Large intestine (tissue), 3 donors: ENCODE data around the gene SHISAL2B. TPM values are rescaled to one million over a fixed set of nuclear protein-coding genes. Genes with fewer than 3 reads are reported as not detected.
"Not testable (repeated sequence)": the region's sequence is repeated elsewhere in the genome, so short reads cannot be mapped to it uniquely, and the experiment has no call there.

Source experiments
- DNase-seq, 2 donors: peaks; one replicate each; pipeline versions ENCODE4 v3.0.0 to v3.0.0-alpha.2; 2013
- H3K27ac ChIP-seq: one replicate; pipeline ENCODE4 v1.5.1; 2013; ENCODE audit warnings: low read length
- H3K27me3 ChIP-seq: 2 replicates; pipeline ENCODE4 v1.6.1; 2013; ENCODE audit warnings: low read length; ENCODE audit not compliant: control insufficient read depth, insufficient read depth
- H3K36me3 ChIP-seq: 2 replicates; pipeline ENCODE4 v1.6.1; 2013; ENCODE audit warnings: low read length; ENCODE audit not compliant: control insufficient read depth, insufficient read depth
- H3K4me1 ChIP-seq: one replicate; pipeline ENCODE4 v1.6.1; 2013; ENCODE audit warnings: low read length; ENCODE audit not compliant: control insufficient read depth, insufficient read depth
- H3K4me3 ChIP-seq: one replicate; pipeline ENCODE4 v1.5.1; 2013; ENCODE audit warnings: low read length
- H3K9me3 ChIP-seq: one replicate; pipeline ENCODE4 v1.6.1; 2013; ENCODE audit warnings: mild to moderate bottlenecking, low read depth, low read length, moderate library complexity; ENCODE audit not compliant: control insufficient read depth
- WGBS: methylation state at CpG from one replicate; pipeline ENCODE4 v1.1.5; 2013; ENCODE audit warnings: low lambda C conversion rate; ENCODE audit not compliant: insufficient coverage; 5-methylcytosine and 5-hydroxymethylcytosine counted together
- polyA plus RNA-seq: library from polyadenylated mRNA; unstranded; fragments of 120-200 nt; gene quantifications from one replicate; pipeline ENCODE4 v1.2.1, GENCODE V29; 2013

Gene SHISAL2B
- polyA plus RNA-seq, 1 donor: 0.06 TPM

GRCh38 chr5:64691291-64691690, 988 bp downstream of the SHISAL2B start:
- no CpG with 5 or more reads among the region's 3 CpGs for WGBS
- Histone ChIP-seq H3K27me3 (peaks cover 47% of the 10 kb centered on the region), H3K36me3 (no peaks in the 10 kb centered on the region), H3K4me3 (no peak overlapping the region), H3K9me3 (no peaks in the 10 kb centered on the region), H3K27ac (no peak overlapping the region), H3K4me1 (peaks cover 3% of the 10 kb centered on the region)
- no peak for DNase-seq

GRCh38 chr5:64693636-64694035, 3.3 kb downstream of the SHISAL2B start:
- H3K36me3 ChIP-seq: no peaks in the 10 kb centered on the region
- peaks cover 3% of the 10 kb centered on the region for H3K4me1 ChIP-seq
- H3K4me3 ChIP-seq: no peak overlapping the region
- no peak overlapping the region for H3K27ac ChIP-seq
- no peak for DNase-seq
- WGBS: 60% methylated on average over 1 of the region's 2 CpGs
- no peaks in the 10 kb centered on the region for H3K9me3 ChIP-seq
- peaks cover 40% of the 10 kb centered on the region for H3K27me3 ChIP-seq

- not testable (repeated sequence) for DNase-seq, H3K4me3 ChIP-seq, H3K4me1 ChIP-seq, H3K9me3 ChIP-seq, H3K27ac ChIP-seq, H3K36me3 ChIP-seq
- WGBS: 100% methylated on average over 3 of the region's 7 CpGs
- H3K27me3 ChIP-seq: peaks cover 14% of the 10 kb centered on the region
Observed at GRCh38 chr5:64696414-64696813, 6.1 kb downstream of the SHISAL2B start.

GRCh38 chr5:64700765-64701164, 10.5 kb downstream of the SHISAL2B start:
- H3K27ac ChIP-seq: no peak overlapping the region
- H3K4me3 ChIP-seq: no peak overlapping the region
- no CpG with 5 or more reads among the region's 4 CpGs for WGBS

GRCh38 chr5:64706074-64706473, 15.8 kb downstream of the SHISAL2B start:
- not testable (repeated sequence) for H3K27ac ChIP-seq, H3K27me3 ChIP-seq, H3K4me3 ChIP-seq, H3K36me3 ChIP-seq, DNase-seq, H3K4me1 ChIP-seq, H3K9me3 ChIP-seq
- WGBS: no CpG with 5 or more reads among the region's 2 CpGs

More at GRCh38 chr5:64700765-64701164, 10.5 kb downstream of the SHISAL2B start:
- DNase-seq: no peak
- no peaks in the 10 kb centered on the region for H3K9me3 ChIP-seq
- no peaks in the 10 kb centered on the region for H3K36me3 ChIP-seq
- no peaks in the 10 kb centered on the region for H3K27me3 ChIP-seq
- no peaks in the 10 kb centered on the region for H3K4me1 ChIP-seq

GRCh38 chr5:64707191-64707590, 16.9 kb downstream of the SHISAL2B start:
- WGBS: no CpG with 5 or more reads among the region's 2 CpGs

GRCh38 chr5:64714495-64714894, 24.2 kb downstream of the SHISAL2B start:
- H3K27ac ChIP-seq, H3K4me1 ChIP-seq, H3K27me3 ChIP-seq, H3K9me3 ChIP-seq, DNase-seq, H3K4me3 ChIP-seq, H3K36me3 ChIP-seq: not testable (repeated sequence)
- no CpG with 5 or more reads among the region's 16 CpGs for WGBS

More at GRCh38 chr5:64707191-64707590, 16.9 kb downstream of the SHISAL2B start:
- H3K36me3 ChIP-seq: no peaks in the 10 kb centered on the region
- H3K9me3 ChIP-seq: no peaks in the 10 kb centered on the region
- H3K27me3 ChIP-seq: no peaks in the 10 kb centered on the region
- H3K27ac ChIP-seq: no peak overlapping the region
- H3K4me1 ChIP-seq: no peaks in the 10 kb centered on the region
- DNase-seq: no peak
- no peak overlapping the region for H3K4me3 ChIP-seq

GRCh38 chr5:64722588-64722987, 32.3 kb downstream of the SHISAL2B start:
- Histone ChIP-seq H3K27me3 (no peaks in the 10 kb centered on the region), H3K27ac (no peak overlapping the region), H3K4me3 (no peak overlapping the region), H3K4me1 (no peaks in the 10 kb centered on the region), H3K36me3 (peaks cover 18% of the 10 kb centered on the region), H3K9me3 (no peaks in the 10 kb centered on the region)
- WGBS: 100% methylated on average over 1 of the region's 3 CpGs
- no peak for DNase-seq

GRCh38 chr5:64727150-64727549, 36.8 kb downstream of the SHISAL2B start:
- H3K27me3 ChIP-seq: no peaks in the 10 kb centered on the region
- no peaks in the 10 kb centered on the region for H3K4me1 ChIP-seq
- WGBS: no CpG with 5 or more reads among the region's 2 CpGs
- H3K9me3 ChIP-seq: no peaks in the 10 kb centered on the region
- no peak for DNase-seq
- H3K36me3 ChIP-seq: peaks cover 19% of the 10 kb centered on the region
- H3K4me3 ChIP-seq: no peak overlapping the region
- H3K27ac ChIP-seq: no peak overlapping the region

GRCh38 chr5:64742411-64742810, 52.1 kb downstream of the SHISAL2B start:
- 100% methylated on average over 1 of the region's 1 CpG for WGBS
- no peaks in the 10 kb centered on the region for H3K27me3 ChIP-seq
- DNase-seq: no peak

GRCh38 chr5:64742821-64743220, 52.5 kb downstream of the SHISAL2B start:
- DNase-seq: no peak
- Histone ChIP-seq H3K27me3 (no peaks in the 10 kb centered on the region), H3K4me3 (no peak overlapping the region), H3K36me3 (peaks cover 27% of the 10 kb centered on the region), H3K9me3 (no peaks in the 10 kb centered on the region), H3K27ac (no peak overlapping the region), H3K4me1 (no peaks in the 10 kb centered on the region)

More at GRCh38 chr5:64742411-64742810, 52.1 kb downstream of the SHISAL2B start:
- Histone ChIP-seq H3K4me3 (no peak overlapping the region), H3K9me3 (no peaks in the 10 kb centered on the region), H3K27ac (no peak overlapping the region), H3K4me1 (no peaks in the 10 kb centered on the region), H3K36me3 (peaks cover 27% of the 10 kb centered on the region)
